GM18526 (cell line): ENCODE results near the gene FBXL13.

ENCODE experiments used
- POLR2A ChIP-seq: IDR thresholded peaks from 3 replicates; pipeline ENCODE4 v1.6.1; 2011; ENCODE audit not compliant: insufficient read length; ENCODE audit errors: extremely low read depth

The FBXL13 gene

GRCh38 chr7:102943423-102944169 lies 131.0 kb downstream of the FBXL13 start:
- TF ChIP-seq POLR2A, result no peak

- no peak for TF ChIP-seq POLR2A
Measured at GRCh38 chr7:102942868-102943267, 131.7 kb downstream of the FBXL13 start.

- TF ChIP-seq POLR2A, result no peak
Measured at GRCh38 chr7:102942181-102942866, 132.3 kb downstream of the FBXL13 start.

- no peak for TF ChIP-seq POLR2A
Measured at GRCh38 chr7:102938679-102939078, 135.9 kb downstream of the FBXL13 start.

GRCh38 chr7:102935450-102936115 lies 139.0 kb downstream of the FBXL13 start:
- TF ChIP-seq POLR2A, result no peak

- no peak for TF ChIP-seq POLR2A
Measured at GRCh38 chr7:102934701-102935100, 139.9 kb downstream of the FBXL13 start.

- TF ChIP-seq POLR2A, result no peak
Measured at GRCh38 chr7:102934239-102934638, 140.4 kb downstream of the FBXL13 start.

- TF ChIP-seq POLR2A, result no peak
Measured at GRCh38 chr7:102933763-102934162, 140.8 kb downstream of the FBXL13 start.

- TF ChIP-seq POLR2A, result no peak
Measured at GRCh38 chr7:102931757-102932156, 142.8 kb downstream of the FBXL13 start.

- TF ChIP-seq POLR2A, result no peak
Measured at GRCh38 chr7:102927312-102927933, 147.2 kb downstream of the FBXL13 start.

- TF ChIP-seq POLR2A, result no peak
Measured at GRCh38 chr7:102926783-102927140, 147.8 kb downstream of the FBXL13 start.

GRCh38 chr7:102925976-102926782 lies 148.4 kb downstream of the FBXL13 start:
- TF ChIP-seq POLR2A, result no peak

- TF ChIP-seq POLR2A, result no peak
Measured at GRCh38 chr7:102918845-102919244, 155.8 kb downstream of the FBXL13 start.

GRCh38 chr7:102917436-102918353 lies 156.9 kb downstream of the FBXL13 start:
- TF ChIP-seq POLR2A, result no peak
